HG03108 (cell line): ENCODE measurements around the gene GRIP2.

ENCODE experiments used
- ATAC-seq: cut with Tn5 transposase; IDR thresholded peaks from one replicate; pipeline ENCODE4 v1.9.1; 2021; ENCODE audit warnings: moderate library complexity; ENCODE audit not compliant: unreplicated experiment

GRIP2 gene

GRCh38 chr3:14488286-14489041 lies 51.7 kb downstream of the GRIP2 start:
- no peak for ATAC-seq

GRCh38 chr3:14487821-14488220 lies 52.3 kb downstream of the GRIP2 start:
- no peak for ATAC-seq

GRCh38 chr3:14487086-14487485 lies 53.1 kb downstream of the GRIP2 start:
- no peak for ATAC-seq

GRCh38 chr3:14486460-14486859 lies 53.7 kb downstream of the GRIP2 start:
- no peak for ATAC-seq

- ATAC-seq, result no peak
Measured at GRCh38 chr3:14485981-14486380, 54.2 kb downstream of the GRIP2 start.

- ATAC-seq, result no peak
Measured at GRCh38 chr3:14484741-14485140, 55.4 kb downstream of the GRIP2 start.

- ATAC-seq, result no peak
Measured at GRCh38 chr3:14483286-14483685, 56.9 kb downstream of the GRIP2 start.

- ATAC-seq, result no peak
Measured at GRCh38 chr3:14482271-14482721, 57.8 kb downstream of the GRIP2 start.

GRCh38 chr3:14481646-14482036 lies 58.5 kb downstream of the GRIP2 start:
- no peak for ATAC-seq

GRCh38 chr3:14481018-14481645 lies 59.0 kb downstream of the GRIP2 start:
- no peak for ATAC-seq

GRCh38 chr3:14480207-14481017 lies 59.7 kb downstream of the GRIP2 start:
- no peak for ATAC-seq

- ATAC-seq, result no peak
Measured at GRCh38 chr3:14479591-14479990, 60.6 kb downstream of the GRIP2 start.

- no peak for ATAC-seq
Measured at GRCh38 chr3:14478956-14479550, 61.1 kb downstream of the GRIP2 start.

- ATAC-seq, result no peak
Measured at GRCh38 chr3:14477311-14477935, 62.7 kb downstream of the GRIP2 start.

- no peak for ATAC-seq
Measured at GRCh38 chr3:14476583-14477265, 63.4 kb downstream of the GRIP2 start.

- ATAC-seq, result no peak
Measured at GRCh38 chr3:14475621-14476020, 64.5 kb downstream of the GRIP2 start.

- ATAC-seq, result no peak
Measured at GRCh38 chr3:14474363-14475081, 65.6 kb downstream of the GRIP2 start.

GRCh38 chr3:14473411-14473891 lies 66.7 kb downstream of the GRIP2 start:
- ATAC-seq, result no peak
